Activated CD8-positive, alpha-beta memory T cell treated with anti-CD3 and anti-CD28 coated beads, Interleukin-2, amount 10 ng/mL, durations not matched to agents 7 days and 5 days (primary cell): ENCODE measurements around the gene CYTH2. TPM values are rescaled to one million over a fixed set of nuclear protein-coding genes. Genes with fewer than 3 reads are reported as not detected.

Source experiments
- ATAC-seq: fragments of 150-1000 bp; cut with Tn5 transposase; one replicate; pipeline ENCODE4 v1.10.0; 2021; ENCODE audit warnings: moderate library complexity
- CTCF ChIA-PET: fragments of 350-600 bp; sonication (Branson Sonifier 250); formaldehyde crosslinking; loops from one replicate; lab custom pipeline; 2021; ENCODE audit warnings: antibody characterized with exemption; lab: Charles Lee
- DNase-seq: peaks from one replicate; pipeline ENCODE4 v3.0.0-alpha.2; 2020
- H3K27ac Mint-ChIP-seq: one replicate; pipeline ENCODE4 v1.8.0; 2021; ENCODE audit warnings: mild to moderate bottlenecking, mixed read lengths
- H3K27me3 Mint-ChIP-seq: one replicate; pipeline ENCODE4 v1.8.0; 2021; ENCODE audit warnings: mixed read lengths
- H3K36me3 Mint-ChIP-seq: one replicate; pipeline ENCODE4 v1.8.0; 2021; ENCODE audit warnings: mild to moderate bottlenecking, mixed read lengths
- H3K4me1 Mint-ChIP-seq: one replicate; pipeline ENCODE4 v1.8.0; 2021; ENCODE audit warnings: mixed read lengths
- H3K4me3 Mint-ChIP-seq: one replicate; pipeline ENCODE4 v1.8.0; 2021; ENCODE audit warnings: mild to moderate bottlenecking, moderate library complexity, mixed read lengths
- H3K9me3 Mint-ChIP-seq: one replicate; pipeline ENCODE4 v1.8.0; 2022; ENCODE audit warnings: low read depth, mixed read lengths
- total RNA-seq, 2 experiments: library from RNA; stranded (reverse); gene quantifications; one replicate each; pipeline ENCODE4 v1.2.3, GENCODE V29; 2021

Gene CYTH2
- total RNA-seq, 2 experiments from 2014 or later: 42.5 to 47.8 TPM

GRCh38 chr19:48456864-48457263 is 12.3 kb upstream of the CYTH2 start:
- no peak overlapping the region for H3K4me3 Mint-ChIP-seq
- ATAC-seq (no peak), DNase-seq (no peak)
- CTCF ChIA-PET: no interaction called here
- H3K4me1 Mint-ChIP-seq: peaks cover 7% of the 10 kb centered on the region
- no peak overlapping the region for H3K27ac Mint-ChIP-seq
- peaks cover 15% of the 10 kb centered on the region for H3K36me3 Mint-ChIP-seq
- H3K27me3 Mint-ChIP-seq: no peaks in the 10 kb centered on the region
- no peaks in the 10 kb centered on the region for H3K9me3 Mint-ChIP-seq

- no peak for DNase-seq
- Mint-ChIP-seq H3K9me3 (no peaks in the 10 kb centered on the region), H3K36me3 (peaks cover 11% of the 10 kb centered on the region), H3K4me3 (no peak overlapping the region), H3K27me3 (no peaks in the 10 kb centered on the region), H3K27ac (no peak overlapping the region), H3K4me1 (peaks cover 7% of the 10 kb centered on the region)
- CTCF ChIA-PET: interaction anchor here (1.0 kb wide), 1 partner anchor 48 kb away, joined by 3 read pairs; no protein-coding TSS in a partner anchor
- no peak for ATAC-seq
Measured at GRCh38 chr19:48458016-48458415, 11.2 kb upstream of the CYTH2 start.

- CTCF ChIA-PET: interaction anchor here (0.6 kb wide), 1 partner anchor 116 kb away, joined by 3 read pairs; no protein-coding TSS in a partner anchor
- ATAC-seq (no peak), DNase-seq (no peak)
- Mint-ChIP-seq H3K4me3 (no peak overlapping the region), H3K4me1 (peaks cover 15% of the 10 kb centered on the region), H3K27me3 (no peaks in the 10 kb centered on the region), H3K36me3 (peaks cover 1% of the 10 kb centered on the region), H3K27ac (no peak overlapping the region), H3K9me3 (no peaks in the 10 kb centered on the region)
Measured at GRCh38 chr19:48461651-48461981, 7.6 kb upstream of the CYTH2 start.

- H3K27me3 Mint-ChIP-seq: no peaks in the 10 kb centered on the region
- H3K4me1 Mint-ChIP-seq: peaks cover 15% of the 10 kb centered on the region
- CTCF ChIA-PET: interaction anchor here (0.6 to 1.5 kb wide), 2 partner anchors 28 to 116 kb away, joined by 3 to 4 read pairs; no protein-coding TSS in a partner anchor
- DNase-seq (no peak), ATAC-seq (no peak)
- H3K9me3 Mint-ChIP-seq: no peaks in the 10 kb centered on the region
- H3K4me3 Mint-ChIP-seq: no peak overlapping the region
- H3K36me3 Mint-ChIP-seq: peaks cover 1% of the 10 kb centered on the region
- no peak overlapping the region for H3K27ac Mint-ChIP-seq
Measured at GRCh38 chr19:48461982-48462655, 7.0 kb upstream of the CYTH2 start.

GRCh38 chr19:48465215-48465614 is 4.0 kb upstream of the CYTH2 start:
- CTCF ChIA-PET: no interaction called here
- DNase-seq (no peak), ATAC-seq (no peak)
- Mint-ChIP-seq H3K27me3 (no peaks in the 10 kb centered on the region), H3K9me3 (no peaks in the 10 kb centered on the region), H3K27ac (no peak overlapping the region), H3K36me3 (peaks cover 1% of the 10 kb centered on the region), H3K4me1 (peaks cover 30% of the 10 kb centered on the region), H3K4me3 (no peak overlapping the region)

- peaks cover 3% of the 10 kb centered on the region for H3K36me3 Mint-ChIP-seq
- H3K27me3 Mint-ChIP-seq: no peaks in the 10 kb centered on the region
- CTCF ChIA-PET: interaction anchor here (1.3 to 2.6 kb wide), 2 partner anchors 17 to 23 kb away, joined by 3 to 8 read pairs; no protein-coding TSS in a partner anchor
- DNase-seq (no peak), ATAC-seq (no peak)
- peaks cover 35% of the 10 kb centered on the region for H3K4me1 Mint-ChIP-seq
- no peak overlapping the region for H3K4me3 Mint-ChIP-seq
- H3K27ac Mint-ChIP-seq: no peak overlapping the region
- no peaks in the 10 kb centered on the region for H3K9me3 Mint-ChIP-seq
Measured at GRCh38 chr19:48466561-48467325, 2.4 kb upstream of the CYTH2 start.

GRCh38 chr19:48468772-48469288 is 339 bp upstream of the CYTH2 start:
- CTCF ChIA-PET: no interaction called here
- H3K36me3 Mint-ChIP-seq: peaks cover 9% of the 10 kb centered on the region
- H3K4me3 Mint-ChIP-seq: peak overlapping the region; percentile 83
- H3K27me3 Mint-ChIP-seq: no peaks in the 10 kb centered on the region
- peak overlapping the region; percentile 86 for H3K27ac Mint-ChIP-seq
- H3K9me3 Mint-ChIP-seq: no peaks in the 10 kb centered on the region
- DNase-seq (peak; percentile 100), ATAC-seq (peak; percentile 94)
- H3K4me1 Mint-ChIP-seq: peaks cover 33% of the 10 kb centered on the region

GRCh38 chr19:48469934-48470680 is 938 bp downstream of the CYTH2 start:
- Mint-ChIP-seq H3K27me3 (no peaks in the 10 kb centered on the region), H3K4me3 (peak overlapping the region; percentile 83), H3K4me1 (peaks cover 28% of the 10 kb centered on the region), H3K36me3 (peaks cover 12% of the 10 kb centered on the region), H3K9me3 (no peaks in the 10 kb centered on the region), H3K27ac (peak overlapping the region; percentile 61)
- no peak for ATAC-seq
- CTCF ChIA-PET: interaction anchor here (0.7 to 1.2 kb wide), 6 partner anchors 11 to 156 kb away, joined by 3 to 4 read pairs (median 3); partner anchors contain the start of gene GRWD1
- DNase-seq: no peak

- H3K4me3 Mint-ChIP-seq: peak overlapping the region; percentile 48
- CTCF ChIA-PET: interaction anchor here (1.1 kb wide), 1 partner anchor 10 kb away, joined by 3 read pairs; no protein-coding TSS in a partner anchor
- H3K27me3 Mint-ChIP-seq: no peaks in the 10 kb centered on the region
- H3K36me3 Mint-ChIP-seq: peaks cover 12% of the 10 kb centered on the region
- peaks cover 21% of the 10 kb centered on the region for H3K4me1 Mint-ChIP-seq
- DNase-seq (no peak), ATAC-seq (no peak)
- H3K27ac Mint-ChIP-seq: peak overlapping the region; percentile 2
- H3K9me3 Mint-ChIP-seq: no peaks in the 10 kb centered on the region
Measured at GRCh38 chr19:48470856-48471255, 1.7 kb downstream of the CYTH2 start.

- CTCF ChIA-PET: no interaction called here
Measured at GRCh38 chr19:48471836-48472235, 2.7 kb downstream of the CYTH2 start.

GRCh38 chr19:48473161-48473966 is 4.2 kb downstream of the CYTH2 start:
- no peak for ATAC-seq
- H3K36me3 Mint-ChIP-seq: peaks cover 12% of the 10 kb centered on the region
- peaks cover 16% of the 10 kb centered on the region for H3K4me1 Mint-ChIP-seq
- no peaks in the 10 kb centered on the region for H3K27me3 Mint-ChIP-seq
- CTCF ChIA-PET: interaction anchor here (0.6 to 3.6 kb wide), 2 partner anchors 16 to 122 kb away, joined by 3 to 16 read pairs; no protein-coding TSS in a partner anchor
- no peak for DNase-seq
- no peak overlapping the region for H3K4me3 Mint-ChIP-seq
- H3K27ac Mint-ChIP-seq: no peak overlapping the region
- no peaks in the 10 kb centered on the region for H3K9me3 Mint-ChIP-seq

More at GRCh38 chr19:48471836-48472235, 2.7 kb downstream of the CYTH2 start:
- Mint-ChIP-seq H3K27ac (peak overlapping the region; percentile 70), H3K9me3 (no peaks in the 10 kb centered on the region), H3K4me3 (no peak overlapping the region), H3K36me3 (peaks cover 12% of the 10 kb centered on the region), H3K27me3 (no peaks in the 10 kb centered on the region), H3K4me1 (peaks cover 21% of the 10 kb centered on the region)
- no peak for ATAC-seq
- no peak for DNase-seq

- Mint-ChIP-seq H3K9me3 (no peaks in the 10 kb centered on the region), H3K27me3 (no peaks in the 10 kb centered on the region), H3K36me3 (peaks cover 12% of the 10 kb centered on the region), H3K4me3 (no peak overlapping the region), H3K27ac (no peak overlapping the region), H3K4me1 (peaks cover 11% of the 10 kb centered on the region)
- ATAC-seq (no peak), DNase-seq (no peak)
- CTCF ChIA-PET: interaction anchor here (3.6 kb wide), 1 partner anchor 16 kb away, joined by 16 read pairs; no protein-coding TSS in a partner anchor
Measured at GRCh38 chr19:48474084-48474592, 5.0 kb downstream of the CYTH2 start.
